Neuron (in vitro differentiated cells): ENCODE results near the gene OPRM1.
"Not testable (repeated sequence)": the region's sequence is repeated elsewhere in the genome, so short reads cannot be mapped to it uniquely, and the experiment has no call there.

ENCODE experiments used
- H2AFZ ChIP-seq: one replicate; pipeline ENCODE4 v1.6.1; 2013; ENCODE audit warnings: low read depth, mild to moderate bottlenecking, inconsistent platforms, low read length, moderate library complexity
- H3K27me3 ChIP-seq: one replicate; pipeline ENCODE4 v1.6.1; 2013; ENCODE audit warnings: low read length; ENCODE audit not compliant: insufficient read depth
- H3K36me3 ChIP-seq: one replicate; pipeline ENCODE4 v1.6.1; 2013; ENCODE audit warnings: low read length; ENCODE audit not compliant: insufficient read depth
- H3K4me1 ChIP-seq: one replicate; pipeline ENCODE4 v1.6.1; 2013; ENCODE audit warnings: low read length; ENCODE audit not compliant: insufficient read depth
- H3K4me3 ChIP-seq: 2 replicates; pipeline ENCODE4 v1.5.1; 2013; ENCODE audit warnings: mild to moderate bottlenecking, low read length, moderate library complexity
- H3K9me3 ChIP-seq: one replicate; pipeline ENCODE4 v1.6.1; 2013; ENCODE audit warnings: low read length

The OPRM1 gene

GRCh38 chr6:154056536-154056935 is 17.5 kb downstream of the OPRM1 start:
- Histone ChIP-seq H3K36me3 (no peaks in the 10 kb centered on the region), H2AFZ (no peak overlapping the region), H3K27me3 (no peaks in the 10 kb centered on the region), H3K4me1 (no peaks in the 10 kb centered on the region), H3K9me3 (no peaks in the 10 kb centered on the region), H3K4me3 (no peak overlapping the region)

GRCh38 chr6:154057098-154057497 is 18.1 kb downstream of the OPRM1 start:
- Histone ChIP-seq H3K4me3 (no peak overlapping the region), H3K9me3 (no peaks in the 10 kb centered on the region), H2AFZ (no peak overlapping the region), H3K4me1 (no peaks in the 10 kb centered on the region), H3K36me3 (no peaks in the 10 kb centered on the region), H3K27me3 (no peaks in the 10 kb centered on the region)

GRCh38 chr6:154058963-154059680 is 20.1 kb downstream of the OPRM1 start:
- Histone ChIP-seq H3K27me3 (no peaks in the 10 kb centered on the region), H3K9me3 (no peaks in the 10 kb centered on the region), H2AFZ (no peak overlapping the region), H3K4me1 (no peaks in the 10 kb centered on the region), H3K4me3 (no peak overlapping the region), H3K36me3 (no peaks in the 10 kb centered on the region)

- H3K4me3 ChIP-seq: no peak overlapping the region
- H2AFZ ChIP-seq: no peak overlapping the region
- H3K27me3 ChIP-seq: no peaks in the 10 kb centered on the region
- no peaks in the 10 kb centered on the region for H3K36me3 ChIP-seq
- no peaks in the 10 kb centered on the region for H3K9me3 ChIP-seq
- no peaks in the 10 kb centered on the region for H3K4me1 ChIP-seq
Measured at GRCh38 chr6:154060076-154060475, 21.0 kb downstream of the OPRM1 start.

- H3K4me3 ChIP-seq: no peak overlapping the region
- no peaks in the 10 kb centered on the region for H3K4me1 ChIP-seq
- H3K9me3 ChIP-seq: no peaks in the 10 kb centered on the region
- no peaks in the 10 kb centered on the region for H3K27me3 ChIP-seq
- no peaks in the 10 kb centered on the region for H3K36me3 ChIP-seq
- no peak overlapping the region for H2AFZ ChIP-seq
Measured at GRCh38 chr6:154070041-154070440, 31.0 kb downstream of the OPRM1 start.

GRCh38 chr6:154070657-154071056 is 31.6 kb downstream of the OPRM1 start:
- H3K9me3 ChIP-seq: no peaks in the 10 kb centered on the region
- H3K27me3 ChIP-seq: no peaks in the 10 kb centered on the region
- no peaks in the 10 kb centered on the region for H3K36me3 ChIP-seq
- H2AFZ ChIP-seq: no peak overlapping the region
- H3K4me1 ChIP-seq: no peaks in the 10 kb centered on the region
- H3K4me3 ChIP-seq: no peak overlapping the region

- Histone ChIP-seq H2AFZ (no peak overlapping the region), H3K36me3 (no peaks in the 10 kb centered on the region), H3K4me3 (no peak overlapping the region), H3K27me3 (no peaks in the 10 kb centered on the region), H3K9me3 (no peaks in the 10 kb centered on the region), H3K4me1 (no peaks in the 10 kb centered on the region)
Measured at GRCh38 chr6:154071236-154071635, 32.2 kb downstream of the OPRM1 start.

GRCh38 chr6:154071711-154072110 is 32.7 kb downstream of the OPRM1 start:
- no peak overlapping the region for H2AFZ ChIP-seq
- no peaks in the 10 kb centered on the region for H3K9me3 ChIP-seq
- no peaks in the 10 kb centered on the region for H3K4me1 ChIP-seq
- H3K4me3 ChIP-seq: no peak overlapping the region
- H3K27me3 ChIP-seq: no peaks in the 10 kb centered on the region
- H3K36me3 ChIP-seq: no peaks in the 10 kb centered on the region

- H3K9me3 ChIP-seq, H3K4me1 ChIP-seq, H3K27me3 ChIP-seq, H3K36me3 ChIP-seq, H2AFZ ChIP-seq, H3K4me3 ChIP-seq: not testable (repeated sequence)
Measured at GRCh38 chr6:154078596-154078995, 39.6 kb downstream of the OPRM1 start.

- Histone ChIP-seq H3K36me3 (no peaks in the 10 kb centered on the region), H3K27me3 (no peaks in the 10 kb centered on the region), H3K4me3 (no peak overlapping the region), H3K4me1 (no peaks in the 10 kb centered on the region), H2AFZ (no peak overlapping the region), H3K9me3 (no peaks in the 10 kb centered on the region)
Measured at GRCh38 chr6:154080461-154081189, 41.6 kb downstream of the OPRM1 start.

GRCh38 chr6:154086510-154086909 is 47.5 kb downstream of the OPRM1 start:
- H3K27me3 ChIP-seq: no peaks in the 10 kb centered on the region
- H3K36me3 ChIP-seq: no peaks in the 10 kb centered on the region
- H2AFZ ChIP-seq: no peak overlapping the region
- no peaks in the 10 kb centered on the region for H3K4me1 ChIP-seq
- no peak overlapping the region for H3K4me3 ChIP-seq
- no peaks in the 10 kb centered on the region for H3K9me3 ChIP-seq

GRCh38 chr6:154092326-154092962 is 53.4 kb downstream of the OPRM1 start:
- no peak overlapping the region for H3K4me3 ChIP-seq
- H3K27me3 ChIP-seq: no peaks in the 10 kb centered on the region
- no peak overlapping the region for H2AFZ ChIP-seq
- no peaks in the 10 kb centered on the region for H3K4me1 ChIP-seq
- H3K9me3 ChIP-seq: no peaks in the 10 kb centered on the region
- H3K36me3 ChIP-seq: no peaks in the 10 kb centered on the region

GRCh38 chr6:154093231-154094044 is 54.4 kb downstream of the OPRM1 start:
- Histone ChIP-seq H3K9me3 (no peaks in the 10 kb centered on the region), H3K36me3 (no peaks in the 10 kb centered on the region), H3K27me3 (no peaks in the 10 kb centered on the region), H2AFZ (no peak overlapping the region), H3K4me3 (no peak overlapping the region), H3K4me1 (no peaks in the 10 kb centered on the region)
